ENCODE measurements around the gene CHST5. TPM values are rescaled to one million over a fixed set of nuclear protein-coding genes. Genes with fewer than 3 reads are reported as not detected.
A peak's percentile ranks its signal among the peaks of the same experiment; 100 is the strongest.

CHST5 gene
- polyA plus RNA-seq, 1 donor from 2014 or later, result 2.7 TPM

DNA sequence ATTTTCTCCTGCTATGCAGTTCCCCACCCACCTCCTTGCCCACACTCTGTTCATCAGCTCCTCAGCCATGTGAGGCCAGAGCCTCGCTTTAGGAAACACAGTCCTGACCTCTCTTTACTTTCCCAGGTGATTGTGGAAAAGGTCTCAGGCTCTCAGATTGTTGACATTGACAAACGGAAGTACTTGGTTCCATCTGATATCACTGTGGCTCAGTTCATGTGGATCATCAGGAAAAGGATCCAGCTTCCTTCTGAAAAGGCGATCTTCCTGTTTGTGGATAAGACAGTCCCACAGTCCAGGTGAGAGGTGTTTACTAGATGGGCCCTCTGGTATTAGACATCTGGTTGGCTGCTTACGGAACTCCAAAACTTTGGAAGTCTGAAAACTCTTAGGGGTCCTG, 32.0 kb upstream of the CHST5 start:
- no peaks in the 10 kb centered on the region for H3K27me3 ChIP-seq (ENCODE audit: insufficient read depth, low read depth, low read length)
- H3K9me3 ChIP-seq (ENCODE audit: low read length), result no peaks in the 10 kb centered on the region
- H3K9ac ChIP-seq (ENCODE audit: low read length), result no peak overlapping the region
- H3K9me2 ChIP-seq (ENCODE audit: insufficient read depth, low read length), result no peaks in the 10 kb centered on the region
- H4K20me1 ChIP-seq (ENCODE audit: insufficient read depth), result peaks cover 12% of the 10 kb centered on the region
- TF ChIP-seq, protein P1, sequence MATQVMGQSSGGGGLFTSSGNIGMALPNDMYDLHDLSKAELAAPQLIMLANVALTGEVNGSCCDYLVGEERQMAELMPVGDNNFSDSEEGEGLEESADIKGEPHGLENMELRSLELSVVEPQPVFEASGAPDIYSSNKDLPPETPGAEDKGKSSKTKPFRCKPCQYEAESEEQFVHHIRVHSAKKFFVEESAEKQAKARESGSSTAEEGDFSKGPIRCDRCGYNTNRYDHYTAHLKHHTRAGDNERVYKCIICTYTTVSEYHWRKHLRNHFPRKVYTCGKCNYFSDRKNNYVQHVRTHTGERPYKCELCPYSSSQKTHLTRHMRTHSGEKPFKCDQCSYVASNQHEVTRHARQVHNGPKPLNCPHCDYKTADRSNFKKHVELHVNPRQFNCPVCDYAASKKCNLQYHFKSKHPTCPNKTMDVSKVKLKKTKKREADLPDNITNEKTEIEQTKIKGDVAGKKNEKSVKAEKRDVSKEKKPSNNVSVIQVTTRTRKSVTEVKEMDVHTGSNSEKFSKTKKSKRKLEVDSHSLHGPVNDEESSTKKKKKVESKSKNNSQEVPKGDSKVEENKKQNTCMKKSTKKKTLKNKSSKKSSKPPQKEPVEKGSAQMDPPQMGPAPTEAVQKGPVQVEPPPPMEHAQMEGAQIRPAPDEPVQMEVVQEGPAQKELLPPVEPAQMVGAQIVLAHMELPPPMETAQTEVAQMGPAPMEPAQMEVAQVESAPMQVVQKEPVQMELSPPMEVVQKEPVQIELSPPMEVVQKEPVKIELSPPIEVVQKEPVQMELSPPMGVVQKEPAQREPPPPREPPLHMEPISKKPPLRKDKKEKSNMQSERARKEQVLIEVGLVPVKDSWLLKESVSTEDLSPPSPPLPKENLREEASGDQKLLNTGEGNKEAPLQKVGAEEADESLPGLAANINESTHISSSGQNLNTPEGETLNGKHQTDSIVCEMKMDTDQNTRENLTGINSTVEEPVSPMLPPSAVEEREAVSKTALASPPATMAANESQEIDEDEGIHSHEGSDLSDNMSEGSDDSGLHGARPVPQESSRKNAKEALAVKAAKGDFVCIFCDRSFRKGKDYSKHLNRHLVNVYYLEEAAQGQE (IDR thresholded peaks at IDR 0.05; ENCODE audit: borderline replicate concordance), result no peak
- TF ChIP-seq TAF1 (IDR thresholded peaks at IDR 0.05; ENCODE audit: low read depth) (no peak), EP300 (conservative IDR thresholded peaks at IDR 0.05; ENCODE audit: poor library complexity, severe bottlenecking) (no peak), EZH2 (IDR thresholded peaks at IDR 0.05; ENCODE audit: borderline replicate concordance, insufficient read depth, low read length, poor library complexity, severe bottlenecking) (no peak), POLR2AphosphoS5 (IDR thresholded peaks at IDR 0.05) (no peak), MXI1 (conservative IDR thresholded peaks at IDR 0.05; ENCODE audit: poor library complexity, severe bottlenecking) (no peak), SMC3 (conservative IDR thresholded peaks at IDR 0.05; ENCODE audit: poor library complexity) (no peak), RAD21 (conservative IDR thresholded peaks at IDR 0.05) (no peak)
- TF ChIP-seq, protein P2, sequence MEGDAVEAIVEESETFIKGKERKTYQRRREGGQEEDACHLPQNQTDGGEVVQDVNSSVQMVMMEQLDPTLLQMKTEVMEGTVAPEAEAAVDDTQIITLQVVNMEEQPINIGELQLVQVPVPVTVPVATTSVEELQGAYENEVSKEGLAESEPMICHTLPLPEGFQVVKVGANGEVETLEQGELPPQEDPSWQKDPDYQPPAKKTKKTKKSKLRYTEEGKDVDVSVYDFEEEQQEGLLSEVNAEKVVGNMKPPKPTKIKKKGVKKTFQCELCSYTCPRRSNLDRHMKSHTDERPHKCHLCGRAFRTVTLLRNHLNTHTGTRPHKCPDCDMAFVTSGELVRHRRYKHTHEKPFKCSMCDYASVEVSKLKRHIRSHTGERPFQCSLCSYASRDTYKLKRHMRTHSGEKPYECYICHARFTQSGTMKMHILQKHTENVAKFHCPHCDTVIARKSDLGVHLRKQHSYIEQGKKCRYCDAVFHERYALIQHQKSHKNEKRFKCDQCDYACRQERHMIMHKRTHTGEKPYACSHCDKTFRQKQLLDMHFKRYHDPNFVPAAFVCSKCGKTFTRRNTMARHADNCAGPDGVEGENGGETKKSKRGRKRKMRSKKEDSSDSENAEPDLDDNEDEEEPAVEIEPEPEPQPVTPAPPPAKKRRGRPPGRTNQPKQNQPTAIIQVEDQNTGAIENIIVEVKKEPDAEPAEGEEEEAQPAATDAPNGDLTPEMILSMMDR (IDR thresholded peaks at IDR 0.05; ENCODE audit: poor library complexity, severe bottlenecking), result no peak
- H3F3A ChIP-seq (ENCODE audit: insufficient read depth, low read length, poor library complexity, severe bottlenecking), result no peaks in the 10 kb centered on the region
- no peak overlapping the region for H2AFZ ChIP-seq (ENCODE audit: low read depth, low read length)
- H3K4me2 ChIP-seq (ENCODE audit: low read length), result no peak overlapping the region
- peak overlapping the region; percentile 99 for H3K4me3 ChIP-seq (ENCODE audit: low read length)
- peaks cover 7% of the 10 kb centered on the region for H3K36me3 ChIP-seq (ENCODE audit: insufficient read depth, low read length)
- H3K79me2 ChIP-seq (replicated peaks; ENCODE audit: insufficient read depth, low read length), result peaks cover 18% of the 10 kb centered on the region
- no peak overlapping the region for H3K27ac ChIP-seq (ENCODE audit: low read length)

DNA sequence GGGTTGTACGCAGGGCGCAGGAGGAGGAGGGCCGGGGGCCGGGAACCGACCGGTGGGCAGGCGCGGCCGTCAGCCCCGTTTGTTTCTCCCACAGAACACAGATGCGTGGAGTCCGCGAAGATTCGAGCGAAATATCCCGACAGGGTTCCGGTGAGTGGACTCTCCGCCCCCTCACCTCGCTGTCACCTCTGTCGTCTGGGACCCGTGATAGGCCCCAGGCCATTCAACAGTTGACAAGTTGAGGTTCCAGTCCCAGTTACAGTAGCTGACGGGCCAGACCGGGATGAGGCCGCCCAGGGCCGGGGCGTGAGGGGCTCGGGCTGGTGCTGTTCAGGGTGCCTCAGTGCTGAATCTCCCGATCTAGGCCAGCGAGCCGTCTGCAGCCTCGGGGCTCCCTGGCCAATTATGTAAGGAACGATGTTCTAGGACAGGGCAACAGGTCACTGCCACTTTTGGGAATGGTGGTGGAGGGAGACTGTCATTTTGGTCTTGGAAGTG, 30.9 kb upstream of the CHST5 start:
- Histone ChIP-seq H3K27ac (ENCODE audit: low read length) (peak overlapping the region; percentile 79), H3K4me3 (ENCODE audit: low read length) (peak overlapping the region; percentile 99), H4K20me1 (ENCODE audit: insufficient read depth) (peaks cover 12% of the 10 kb centered on the region), H3K79me2 (replicated peaks; ENCODE audit: insufficient read depth, low read length) (peaks cover 18% of the 10 kb centered on the region), H3K9ac (ENCODE audit: low read length) (peak overlapping the region; percentile 91), H2AFZ (ENCODE audit: low read depth, low read length) (peak overlapping the region; percentile 87), H3F3A (ENCODE audit: insufficient read depth, low read length, poor library complexity, severe bottlenecking) (no peaks in the 10 kb centered on the region), H3K36me3 (ENCODE audit: insufficient read depth, low read length) (peaks cover 7% of the 10 kb centered on the region), H3K27me3 (ENCODE audit: insufficient read depth, low read depth, low read length) (no peaks in the 10 kb centered on the region), H3K4me2 (ENCODE audit: low read length) (peak overlapping the region; percentile 83), H3K9me3 (ENCODE audit: low read length) (no peaks in the 10 kb centered on the region), H3K9me2 (ENCODE audit: insufficient read depth, low read length) (no peaks in the 10 kb centered on the region)
- TF ChIP-seq EP300 (conservative IDR thresholded peaks at IDR 0.05; ENCODE audit: poor library complexity, severe bottlenecking) (no peak), TAF1 (IDR thresholded peaks at IDR 0.05; ENCODE audit: low read depth) (no peak), SMC3 (conservative IDR thresholded peaks at IDR 0.05; ENCODE audit: poor library complexity) (no peak), EZH2 (IDR thresholded peaks at IDR 0.05; ENCODE audit: borderline replicate concordance, insufficient read depth, low read length, poor library complexity, severe bottlenecking) (no peak)
- TF ChIP-seq, protein P2 (IDR thresholded peaks at IDR 0.05; ENCODE audit: poor library complexity, severe bottlenecking), result no peak
- TF ChIP-seq, protein P1 (IDR thresholded peaks at IDR 0.05; ENCODE audit: borderline replicate concordance), result no peak

Data from neural cell (in vitro differentiated cells).